Heart left ventricle (tissue), 16 donors: ENCODE results near the gene TCP10L. TPM values are rescaled to one million over a fixed set of nuclear protein-coding genes. Genes with fewer than 3 reads are reported as not detected.

Experiments
- ATAC-seq, 4 donors: fragments of 200-7000 bp; cut with Tn5 transposase; one replicate each; pipeline ENCODE4 v1.9.1; 2020 to 2022; ENCODE audit warnings: moderate library complexity in 4 of 4, mild to moderate bottlenecking in 3 of 4, moderate number of reproducible peaks in 1 of 4
- DNase-seq, 5 donors: peaks; one replicate each; pipeline ENCODE4 v3.0.0-alpha.2; 2020
- H3K27ac ChIP-seq, 12 donors: fragments of 200-600 bp; sonication (generic) in 4 of 12; one replicate each; pipeline versions ENCODE4 v1.5.0 to v1.8.0; 2016 to 2022; ENCODE audit warnings: mild to moderate bottlenecking in 2 of 12
- H3K27me3 ChIP-seq, 9 donors: fragments of 200-600 bp; sonication (generic) in 2 of 9; one replicate each; pipeline versions ENCODE4 v1.5.1 to v1.8.0; 2016 to 2022; ENCODE audit warnings: mild to moderate bottlenecking in 3 of 9
- H3K36me3 ChIP-seq, 9 donors: fragments of 200-600 bp; sonication (generic) in 2 of 9; one replicate each; pipeline versions ENCODE4 v1.5.0 to v1.8.0; 2018 to 2022; ENCODE audit warnings: mild to moderate bottlenecking in 2 of 9
- H3K4me1 ChIP-seq, 12 donors: fragments of 200-600 bp; sonication (generic) in 4 of 12; one replicate each; pipeline versions ENCODE4 v1.5.0 to v1.8.0; 2016 to 2022; ENCODE audit warnings: mild to moderate bottlenecking in 3 of 12
- H3K4me3 ChIP-seq, 12 donors: fragments of 200-600 bp; sonication (generic) in 4 of 12; one replicate each; pipeline versions ENCODE4 v1.5.0 to v1.8.0; 2017 to 2022; ENCODE audit warnings: mild to moderate bottlenecking in 9 of 12, moderate library complexity in 4 of 12
- H3K9me3 ChIP-seq, 12 donors: fragments of 200-600 bp; sonication (generic) in 4 of 12; one replicate each; pipeline versions ENCODE4 v1.5.0 to v1.8.0; 2016 to 2022; ENCODE audit warnings: mild to moderate bottlenecking in 1 of 12
- CTCF ChIP-seq, 12 donors: fragments of 200-600 bp; sonication (generic) in 4 of 12; IDR thresholded peaks; one replicate each; pipeline versions ENCODE4 v1.5.0 to v1.8.0; 2018 to 2022; ENCODE audit warnings: antibody characterized with exemption in 12 of 12, mild to moderate bottlenecking in 5 of 12
- POLR2A ChIP-seq, 2 donors: fragments of 450-650 bp; IDR thresholded peaks; one replicate each; pipeline ENCODE4 v1.6.1; 2017; ENCODE audit warnings: antibody characterized with exemption in 2 of 2, mild to moderate bottlenecking in 2 of 2, moderate library complexity in 2 of 2
- WGBS, 4 donors: extraction: QIAGEN DNeasy Blood & Tissue Kit in 2 of 4; methylation state at CpG; one replicate each; pipeline versions ENCODE4 v1.1.5 to v1.1.7; 2013 to 2018; 5-methylcytosine and 5-hydroxymethylcytosine counted together
- intact Hi-C, 10 donors: fragments of 100-400 bp; cut with DNase I; formaldehyde crosslinking; loops; one replicate each; pipeline versions ENCODE4 v1.11.1 to v1.14.2; 2022
- polyA plus RNA-seq, 2 donors: library from polyadenylated mRNA; stranded (reverse); fragments of 200-250 nt; gene quantifications; one replicate each; pipeline ENCODE4 v1.2.3, GENCODE V29; 2013
- total RNA-seq, 9 donors: library from RNA; depleted of rRNA in 2 of 9; stranded (reverse); fragments of >200 nt in 2 of 9; fragmentation: NEBNext Ultra II Directional in 3 of 9; extraction: Animal tissue kit (Norgen Biotek cat#: 25700) in 3 of 9; gene quantifications; one replicate each; pipeline versions ENCODE4 v1.1.0 to v1.2.4, GENCODE V29; 2016 to 2023
- donor health status: ischemic (EF 13 %, LVEDD 7.1; RV severe dilation, severe dysfunction).
- donor health status: healthy with polysubstance abuse.
- donor health status: DM: no; HTN: yes; CAD: no.
- donor health status: DM: no; HTN: no; CAD: no.
- donor health status: ischemic (EF 25% LVEDD 6.9; RV normal size, moderate dysfunction).
- donor health status: ischemic (EF 25% LVEDD 5.7; RV mildly dilated, moderate dysfunction).
- donor health status: healthy.
- donor health status: DM: yes; HTN: yes; CAD: no.
- donor health status: ischemic (EF 35%, LVEDD 5.7; RV mildly dilated, moderate dysfunction).
- donor health status: nonischemic (EF 11% LVEDD 7.7; RV severe dilation, severe dysfunction).
- donor health status: DM: yes; HTN: yes; CAD: no.
- donor health status: PGD.
- donor health status: ischemic (EF 29% LVEDD 5.4; RV normal size, mild dysfunction).
- donor health status: nonischemic (EF 23%, LVEDD 6.1; RV moderate dilation, normal function).

Gene TCP10L
- total and polyA plus RNA-seq, 11 donors = 0.80 to 3.9 (median 2.2) TPM

GRCh38 chr21:32572574-32573420 lies 12.5 kb downstream of the TCP10L start:
- 72 to 81% (median 76%) methylated on average over 24 to 25 of the region's 25 CpGs for WGBS, 4 donors
- H3K36me3 ChIP-seq = peaks cover 0 to 6% (median 0%) of the 10 kb centered on the region in 9 donors
- TF ChIP-seq POLR2A (IDR thresholded peaks at IDR 0.05) (no peak), CTCF (IDR thresholded peaks at IDR 0.05) (no peak)
- no peak for DNase-seq
- H3K4me3 ChIP-seq = no peak overlapping the region
- ATAC-seq = no peak
- intact Hi-C loops = loop anchor here in 1 of 10 donors (5.0 kb wide), 1 partner anchor 170 kb away; no protein-coding TSS in a partner anchor
- H3K27me3 ChIP-seq = no peaks in the 10 kb centered on the region
- peaks cover 0 to 19% (median 4%) of the 10 kb centered on the region in 12 donors for H3K4me1 ChIP-seq
- no peak overlapping the region for H3K27ac ChIP-seq
- no peaks in the 10 kb centered on the region for H3K9me3 ChIP-seq

- DNase-seq = no peak
- Histone ChIP-seq H3K4me1 (peaks cover 0 to 19% (median 4%) of the 10 kb centered on the region in 12 donors), H3K27ac (no peak overlapping the region), H3K36me3 (no peaks in the 10 kb centered on the region), H3K27me3 (no peaks in the 10 kb centered on the region), H3K9me3 (peaks cover 0 to 4% (median 0%) of the 10 kb centered on the region in 12 donors), H3K4me3 (no peak overlapping the region)
- intact Hi-C loops = loop anchor here in 2 of 10 donors (2.0 to 5.0 kb wide), 2 partner anchors 168 kb away; no protein-coding TSS in a partner anchor
- ATAC-seq = no peak
- TF ChIP-seq POLR2A (IDR thresholded peaks at IDR 0.05) (no peak), CTCF (IDR thresholded peaks at IDR 0.05) (no peak)
- 96 to 97% (median 97%) methylated on average over 3 of the region's 3 CpGs for WGBS, 4 donors
Observed at GRCh38 chr21:32570456-32570855, 14.9 kb downstream of the TCP10L start.

- ATAC-seq = peak; percentile 84 to 94 (median 94)
- peaks cover 0 to 19% (median 4%) of the 10 kb centered on the region in 12 donors for H3K4me1 ChIP-seq
- H3K27ac ChIP-seq = peak overlapping the region; percentile 37 to 88 (median 81)
- no peaks in the 10 kb centered on the region for H3K36me3 ChIP-seq
- 5 to 9% (median 7%) methylated on average over 44 to 61 of the region's 61 CpGs for WGBS, 4 donors
- intact Hi-C loops = loop anchor here (2.0 to 10.0 kb wide), 7 partner anchors 47 to 172 kb away; partner anchors contain the start of gene EVA1C (in 2 of the 10)
- no peaks in the 10 kb centered on the region for H3K27me3 ChIP-seq
- TF ChIP-seq POLR2A (IDR thresholded peaks at IDR 0.05) (peak in 1 of 2 donors; percentile 32), CTCF (IDR thresholded peaks at IDR 0.05) (peak; percentile 64 to 90 (median 83))
- H3K4me3 ChIP-seq = peak overlapping the region; percentile 28 to 73 (median 60)
- H3K9me3 ChIP-seq = peaks cover 0 to 13% (median 2%) of the 10 kb centered on the region in 12 donors
- peak; percentile 72 to 85 (median 75) for DNase-seq
Observed at GRCh38 chr21:32569261-32570230, 15.8 kb downstream of the TCP10L start.
